Measurements from ENCODE around the gene DOLPP1.

Gene DOLPP1

GRCh38 chr9:129064499-129064908, 16.4 kb upstream of the DOLPP1 start:
- no peak for DNase-seq (ENCODE audit: low read depth)

GRCh38 chr9:129068110-129068509, 12.8 kb upstream of the DOLPP1 start:
- DNase-seq (ENCODE audit: low read depth) = no peak

DNA sequence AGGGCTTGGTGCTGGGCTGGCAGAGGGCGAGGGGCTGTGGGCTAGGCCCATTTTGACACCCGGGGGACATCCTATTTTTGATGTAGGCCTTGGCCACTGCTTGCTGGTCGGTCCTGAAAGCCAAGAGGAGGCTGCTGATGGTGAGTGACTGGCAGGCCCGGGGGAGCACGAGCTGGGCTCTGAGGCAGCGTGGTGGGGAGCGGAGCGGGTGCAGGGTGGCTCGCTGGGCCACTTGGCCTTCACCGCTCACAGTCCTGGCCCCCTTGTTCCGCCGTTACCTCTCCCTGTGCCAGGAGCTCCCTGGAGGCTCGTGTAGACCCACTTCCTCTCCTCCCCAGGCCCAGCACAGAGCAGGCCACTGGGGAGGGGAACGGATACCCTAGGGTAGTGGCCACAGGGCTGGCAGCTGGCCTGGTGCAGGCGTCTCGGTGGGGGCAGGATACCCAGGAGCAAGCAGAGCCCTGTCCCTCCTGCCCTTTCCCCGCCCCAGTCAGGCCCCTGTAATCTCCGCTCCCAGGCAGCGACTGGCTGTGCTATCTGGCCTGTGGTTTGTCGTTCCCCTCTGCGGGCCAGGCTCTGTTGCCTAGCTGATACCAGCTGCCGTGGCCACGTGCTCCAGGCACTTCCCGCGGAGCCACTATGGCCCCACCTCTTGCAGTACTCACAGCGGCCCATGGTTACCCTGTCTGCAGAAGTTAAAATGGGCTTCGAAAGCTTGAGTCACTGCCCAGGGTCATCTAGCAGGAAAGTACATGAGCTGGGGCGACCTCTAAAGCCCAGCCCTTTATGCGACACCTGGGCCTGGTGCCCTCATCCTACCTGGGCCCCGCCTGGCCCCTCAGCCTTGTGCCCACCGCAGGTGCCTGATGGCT, 11.7 kb upstream of the DOLPP1 start:
- peak; percentile 37 for DNase-seq (ENCODE audit: low read depth)

DNA sequence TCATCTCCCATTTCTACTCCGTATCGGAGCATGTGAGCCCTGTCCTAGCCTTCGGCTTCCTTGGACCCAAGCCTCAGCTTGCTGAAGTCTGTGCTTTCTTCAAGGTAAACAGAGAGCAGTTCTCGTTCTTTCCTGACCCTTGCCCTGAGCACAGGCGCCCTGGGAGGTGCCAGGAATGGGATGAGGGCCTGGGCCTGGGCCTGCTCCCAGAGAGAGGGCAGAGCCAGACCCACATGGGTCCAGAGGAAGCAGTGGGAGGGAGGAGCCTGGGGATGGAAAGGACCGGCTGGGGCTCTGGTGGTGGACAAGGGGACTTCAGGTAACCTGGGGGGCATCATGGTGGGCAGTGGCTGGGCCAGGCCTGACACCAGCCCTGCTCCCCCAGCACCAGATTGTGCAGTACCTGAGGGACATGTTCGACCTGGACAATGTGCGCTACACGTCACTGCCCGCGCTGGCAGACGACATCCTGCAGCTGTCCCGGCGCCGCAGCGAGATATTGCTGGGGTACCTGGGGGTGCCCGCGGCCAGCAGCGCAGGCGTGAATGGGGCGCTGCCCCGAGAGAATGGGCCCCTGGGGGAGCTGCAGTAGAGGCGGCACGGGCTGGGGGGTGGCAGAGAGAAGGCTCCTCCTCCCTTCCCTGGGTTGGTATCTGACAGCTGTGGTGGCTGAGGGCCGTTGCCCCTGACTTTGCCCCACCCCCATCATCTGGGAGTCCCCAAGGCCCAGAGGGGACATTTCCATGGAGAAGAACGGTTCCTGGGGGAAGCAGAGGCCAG, 10.9 kb upstream of the DOLPP1 start:
- DNase-seq (ENCODE audit: low read depth) = no peak

DNA sequence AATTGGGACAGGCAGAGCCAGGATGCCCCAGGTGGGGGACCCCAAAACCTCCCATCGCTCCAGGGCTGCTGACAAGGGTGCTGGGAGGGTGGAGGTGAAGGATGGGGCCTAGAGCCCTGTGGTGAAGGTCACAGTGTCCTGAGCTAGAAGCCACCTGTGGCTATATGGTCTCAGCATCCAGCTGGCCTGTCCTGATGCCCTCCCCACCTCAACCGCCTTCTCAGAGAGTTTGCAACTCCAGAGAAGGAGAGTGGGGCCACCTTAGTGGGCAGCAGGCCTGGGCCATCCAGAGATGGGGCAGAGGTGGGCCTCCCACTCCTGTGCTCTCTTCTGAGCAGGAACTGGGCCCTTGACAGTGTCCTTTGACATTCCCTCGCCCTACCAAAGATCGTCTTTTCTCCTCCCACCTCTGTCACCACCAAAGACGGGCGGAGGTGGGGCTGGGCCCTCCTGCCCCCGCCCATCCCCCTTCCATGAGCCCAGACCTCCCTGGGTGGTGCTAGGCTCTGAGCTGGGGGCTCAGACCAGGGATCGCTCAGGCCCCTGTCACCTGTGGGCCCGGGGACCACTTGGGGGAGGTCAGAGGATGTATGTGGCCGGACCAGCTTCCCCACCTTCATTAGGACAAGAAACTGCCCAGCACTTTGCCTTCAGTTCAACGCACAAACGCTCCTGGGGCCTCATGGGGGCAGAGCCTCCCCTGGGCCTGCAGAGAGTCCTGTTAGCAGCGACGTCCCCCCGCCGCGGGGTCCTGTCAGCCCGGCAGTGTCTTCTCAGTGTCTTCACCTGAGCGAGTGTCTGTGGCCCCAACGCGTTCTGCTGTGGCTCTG, 10.0 kb upstream of the DOLPP1 start:
- DNase-seq (ENCODE audit: low read depth) = no peak

GRCh38 chr9:129071526-129072126, 9.3 kb upstream of the DOLPP1 start:
- no peak for DNase-seq (ENCODE audit: low read depth)

- no peak for DNase-seq (ENCODE audit: low read depth)
Measured at GRCh38 chr9:129072171-129072570, 8.7 kb upstream of the DOLPP1 start.

DNA sequence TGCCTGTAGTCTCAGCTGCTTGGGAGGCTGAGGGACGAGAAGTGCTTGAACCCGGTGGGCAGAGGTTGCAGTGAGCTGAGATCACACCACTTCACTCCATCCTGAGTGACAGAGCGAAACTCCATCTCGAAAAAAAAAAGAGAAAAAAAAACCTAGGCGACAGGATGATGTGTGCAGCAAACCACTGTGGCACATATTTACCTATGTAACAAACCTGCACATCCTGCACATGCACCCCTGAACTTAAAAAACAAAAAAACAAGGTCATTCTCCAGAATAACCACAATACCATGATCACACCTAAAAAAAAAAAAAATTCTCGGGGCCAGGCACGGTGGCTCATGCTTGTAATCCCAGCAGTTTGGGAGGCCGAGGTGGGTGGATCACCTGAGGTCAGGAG, 7.5 kb upstream of the DOLPP1 start:
- no peak for DNase-seq (ENCODE audit: low read depth)

DNA sequence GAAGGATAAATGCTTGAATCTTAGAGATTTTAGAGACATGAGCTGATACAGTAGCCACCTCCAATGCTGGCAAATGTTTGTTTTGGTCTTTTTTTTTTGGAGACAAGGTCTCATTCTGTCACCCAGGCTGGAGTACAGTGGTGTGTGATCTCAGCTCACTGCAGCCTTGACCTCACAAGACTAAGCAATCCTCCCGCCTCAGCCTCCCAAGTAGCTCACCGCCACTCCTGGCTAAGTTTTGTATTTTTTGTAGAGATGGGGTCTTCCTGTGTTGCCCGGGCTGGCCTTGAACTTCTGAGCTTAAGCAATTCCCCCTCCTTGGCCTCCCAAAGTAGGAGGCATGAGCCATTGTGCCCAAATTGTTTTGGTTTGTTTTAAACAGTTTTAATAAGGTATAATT, 6.8 kb upstream of the DOLPP1 start:
- no peak for DNase-seq (ENCODE audit: low read depth)

DNA sequence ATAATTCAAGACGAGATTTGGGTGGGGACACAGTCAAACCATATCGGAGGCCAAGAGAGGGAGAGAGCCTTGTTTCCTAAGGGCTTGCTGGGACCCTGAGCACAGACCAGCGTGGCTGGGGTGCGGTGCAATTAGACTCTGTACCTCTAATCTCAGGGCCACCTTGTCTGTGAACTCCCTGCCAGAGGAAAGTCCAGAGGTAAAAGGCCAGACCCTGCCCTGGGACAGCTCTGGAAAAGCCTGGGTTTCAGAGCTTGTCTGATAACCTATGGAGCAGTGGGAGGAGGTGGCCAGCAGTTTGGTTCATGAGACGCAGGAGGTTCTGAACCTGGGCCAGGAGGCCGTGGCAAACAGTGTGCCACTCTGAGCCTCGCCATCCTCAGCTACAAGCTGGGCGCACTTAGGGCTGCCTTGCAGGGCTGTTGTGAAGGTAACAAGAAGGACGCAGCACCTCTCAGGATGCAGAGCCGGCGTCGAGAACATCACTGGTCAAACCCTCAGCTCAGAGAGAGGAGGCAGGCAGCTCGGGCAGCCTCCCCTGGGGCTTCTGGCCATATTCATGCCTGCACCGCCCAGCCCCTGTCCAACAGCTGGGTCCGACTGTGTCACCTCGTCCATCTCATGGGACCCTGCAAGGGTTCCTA, 4.8 kb upstream of the DOLPP1 start:
- DNase-seq (ENCODE audit: low read depth) = no peak

- DNase-seq (ENCODE audit: low read depth) = no peak
Measured at GRCh38 chr9:129076640-129077037, 4.3 kb upstream of the DOLPP1 start.

- DNase-seq (ENCODE audit: low read depth) = no peak
Measured at GRCh38 chr9:129077236-129077635, 3.7 kb upstream of the DOLPP1 start.

DNA sequence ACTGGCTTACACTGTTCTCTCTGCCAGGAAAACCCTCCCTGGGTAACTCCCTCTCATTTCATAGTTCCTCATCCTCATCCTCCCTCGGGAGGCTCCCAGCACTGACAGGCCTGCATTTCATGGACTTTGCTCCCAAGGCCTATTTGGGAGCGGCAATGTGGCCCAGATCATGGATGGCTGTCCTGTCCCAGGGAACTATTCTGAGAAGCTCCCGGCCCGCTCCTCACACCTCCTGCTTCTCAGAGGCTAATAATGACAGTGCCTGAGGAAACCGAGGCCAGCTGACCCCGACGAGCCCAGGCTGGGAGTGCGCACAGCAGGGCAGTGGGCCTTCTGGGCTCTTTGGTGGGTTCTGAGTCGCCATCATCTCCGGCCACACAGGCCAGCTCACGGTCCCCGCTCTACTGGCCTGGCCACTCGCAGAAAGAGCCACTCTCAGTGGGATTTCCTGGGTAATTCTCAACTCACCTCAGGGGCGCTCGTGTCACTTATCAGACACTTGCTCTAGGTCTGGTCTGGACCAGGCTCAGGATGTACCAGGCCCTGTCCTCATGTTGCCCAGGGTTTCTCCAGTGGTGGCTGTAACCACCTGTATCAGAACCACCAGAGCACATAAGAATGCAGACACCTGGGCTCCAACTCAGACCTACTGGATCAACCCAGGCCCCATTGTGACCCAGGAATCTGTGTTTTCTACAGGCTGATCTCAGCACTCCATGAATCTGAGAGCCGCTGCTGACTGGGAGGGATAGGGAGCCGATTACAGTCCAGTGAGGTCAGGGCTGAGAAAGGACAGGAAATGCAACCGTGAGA, 2.0 kb upstream of the DOLPP1 start:
- no peak for DNase-seq (ENCODE audit: low read depth)

GRCh38 chr9:129079829-129080228, 1.1 kb upstream of the DOLPP1 start:
- DNase-seq (ENCODE audit: low read depth) = no peak

DNA sequence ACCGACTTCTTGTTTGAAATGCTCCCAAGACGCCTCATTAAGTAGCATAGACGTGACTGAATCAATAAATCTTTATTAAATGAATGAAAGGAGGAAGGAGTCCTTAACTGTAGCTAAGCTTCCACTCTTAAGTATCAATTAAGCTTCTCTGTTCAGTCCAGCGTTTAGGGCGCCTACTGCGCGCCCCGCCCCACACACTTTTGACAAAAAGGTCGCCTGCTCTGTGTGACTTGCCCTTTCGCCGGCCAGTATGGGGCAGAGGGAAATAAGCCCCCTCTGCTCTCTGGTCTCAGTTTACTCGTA, 662 bp upstream of the DOLPP1 start:
- DNase-seq (ENCODE audit: low read depth) = no peak

DNA sequence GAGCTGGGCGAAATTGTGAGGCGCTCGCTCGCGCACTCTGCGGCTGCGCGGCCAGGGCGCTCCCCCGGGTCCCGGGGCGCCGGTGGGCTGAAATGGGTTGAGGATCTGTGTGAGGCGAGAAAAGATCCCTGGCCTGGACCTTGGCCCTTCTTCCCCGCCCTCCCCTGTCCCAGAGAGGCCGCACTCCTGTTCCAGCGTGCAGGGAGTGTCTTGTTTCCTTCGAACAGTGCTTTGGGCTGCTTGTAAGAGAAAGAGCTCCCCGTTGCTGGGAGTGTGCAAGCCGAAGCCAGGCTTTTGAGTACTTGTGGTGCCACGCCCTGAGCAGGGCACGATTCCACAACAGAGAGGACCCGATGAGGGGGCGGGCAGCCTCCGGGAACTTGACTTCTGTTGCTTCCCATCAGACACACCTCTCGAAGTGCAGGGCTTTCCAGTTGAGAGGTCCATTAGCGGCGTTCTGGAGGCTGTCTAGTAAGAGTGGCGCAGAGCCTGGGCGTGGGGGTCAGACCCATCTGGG, 535 bp downstream of the DOLPP1 start:
- no peak for DNase-seq (ENCODE audit: low read depth)

- no peak for DNase-seq (ENCODE audit: low read depth)
Measured at GRCh38 chr9:129084087-129084486, 3.2 kb downstream of the DOLPP1 start.

DNA sequence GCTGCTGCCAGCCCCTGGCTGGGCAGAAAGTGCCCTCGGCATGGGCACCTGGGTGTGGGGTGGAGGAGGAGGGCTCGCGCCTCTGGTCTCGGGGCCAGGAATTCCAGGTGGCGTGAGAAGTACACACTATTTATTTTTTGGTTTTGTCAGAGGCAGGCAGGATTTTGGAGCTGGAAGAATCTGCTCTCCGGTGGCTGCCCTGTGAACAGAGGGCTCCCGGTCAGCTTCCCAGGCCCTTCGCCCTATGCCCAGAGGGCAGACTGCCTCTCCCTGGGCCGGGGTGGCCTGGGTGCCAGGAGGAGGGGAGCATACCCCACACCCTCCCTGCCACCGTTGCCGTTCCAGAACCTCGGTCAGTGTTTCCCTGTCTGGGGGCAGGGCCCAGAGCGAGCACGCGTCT, 8.3 kb downstream of the DOLPP1 start:
- DNase-seq (ENCODE audit: low read depth) = no peak

GRCh38 chr9:129093602-129094386, 12.9 kb downstream of the DOLPP1 start:
- DNase-seq (ENCODE audit: low read depth) = no peak

Data from stimulated activated CD8-positive, alpha-beta memory T cell treated with anti-CD3 and anti-CD28 coated beads, Interleukin-12 subunit alpha, Interleukin-12 subunit beta, amount 100 ng/mL, for 4 hours (primary cell).